Stimulated activated CD4-positive, alpha-beta T cell treated with anti-CD3 and anti-CD28 coated beads, TNF-alpha, amount 100 ng/mL, for 1 hour (primary cell): ENCODE results near the gene MAML2.

ENCODE experiments used
- DNase-seq, 3 donors: peaks; one replicate each; pipeline ENCODE4 v3.0.0-alpha.2; 2020; ENCODE audit warnings: low read depth in 3 of 3, low spot score in 1 of 3

Gene MAML2

DNA sequence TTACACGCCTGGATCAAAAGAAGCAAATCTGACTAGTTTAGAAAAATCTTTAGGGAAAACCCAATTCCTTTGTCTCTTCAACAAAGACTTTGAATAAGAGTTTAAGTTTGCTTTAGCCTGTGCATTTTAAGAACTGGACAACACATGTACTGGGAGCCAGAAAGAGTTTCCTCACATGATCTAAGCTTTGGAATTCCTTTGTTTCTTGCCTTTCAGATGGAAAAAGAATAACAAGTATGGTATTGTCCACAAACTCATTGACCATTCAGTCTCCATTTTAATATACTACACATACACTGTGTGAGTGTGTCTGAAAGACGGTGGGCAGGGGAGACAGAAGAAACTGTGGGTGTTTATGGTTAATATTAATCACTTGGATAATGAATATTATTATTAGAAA lies 205.6 kb downstream of the MAML2 start:
- no peak for DNase-seq

DNA sequence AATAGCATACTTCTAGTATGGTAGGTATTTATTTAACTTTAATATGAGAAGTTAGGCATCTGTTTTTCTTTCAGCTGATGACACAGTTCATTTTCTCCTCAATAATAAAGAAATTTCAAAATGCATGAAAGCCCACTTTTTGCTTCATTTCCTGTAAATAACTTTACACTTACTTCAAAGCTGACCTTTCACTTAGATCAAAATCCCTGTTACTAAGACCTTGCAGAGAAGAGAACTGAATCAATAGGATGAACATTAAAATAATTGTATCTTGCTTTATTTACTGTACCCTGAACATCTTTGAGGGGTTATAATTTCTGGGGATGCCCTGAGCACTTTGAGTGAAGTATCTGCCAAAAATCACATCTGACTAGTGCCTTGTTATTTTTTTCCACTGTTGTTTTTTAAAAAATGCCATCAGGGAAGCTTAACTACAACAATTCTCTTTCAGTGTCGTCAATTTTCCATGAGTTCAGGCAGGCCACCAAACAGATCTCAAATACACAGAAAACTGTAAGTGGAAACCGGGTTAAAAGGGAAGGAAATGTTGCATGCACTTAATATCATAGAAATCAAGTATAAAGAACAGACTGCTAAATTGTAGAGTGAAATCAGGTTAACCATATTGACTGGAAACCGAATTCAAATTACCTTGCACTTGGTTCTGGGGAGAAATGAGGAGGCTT lies 206.2 kb downstream of the MAML2 start:
- DNase-seq, result no peak

DNA sequence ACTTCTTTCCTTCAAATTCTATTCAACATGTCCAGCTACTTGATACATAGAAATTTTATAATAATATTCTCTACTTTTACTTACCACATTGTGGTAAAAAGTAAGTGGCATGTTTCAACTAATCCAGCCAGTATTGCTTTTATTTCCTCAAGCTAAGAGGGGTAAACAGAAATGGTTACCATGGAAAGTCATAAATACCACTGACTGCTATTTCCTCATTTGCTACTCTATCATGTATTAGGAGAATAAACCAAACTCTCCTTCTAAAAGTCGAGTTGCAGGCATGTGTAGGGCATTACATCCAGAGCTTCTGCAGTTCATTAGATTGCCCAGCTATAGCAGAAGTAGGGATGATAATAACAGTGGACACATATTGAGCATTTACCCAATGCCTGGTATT lies 208.4 kb downstream of the MAML2 start:
- DNase-seq, result no peak

DNA sequence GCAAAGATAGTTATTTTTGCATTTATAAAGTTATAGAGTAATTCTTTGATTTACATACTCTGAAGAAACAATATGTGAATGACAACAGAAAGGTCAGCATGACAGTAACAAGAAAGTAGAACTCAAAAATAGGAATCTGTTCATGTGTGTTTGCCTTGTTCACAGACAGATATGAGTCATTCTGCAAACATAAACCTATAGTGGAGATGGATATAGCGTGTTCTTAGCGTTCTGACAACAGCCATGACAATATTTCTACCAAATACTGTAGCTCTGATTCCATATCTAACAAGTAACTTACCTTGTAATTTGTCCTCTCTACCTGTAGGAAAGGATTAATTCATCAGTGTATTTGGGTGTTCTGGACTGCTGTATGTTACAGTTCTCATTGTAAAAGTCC lies 210.6 kb downstream of the MAML2 start:
- DNase-seq, result no peak

DNA sequence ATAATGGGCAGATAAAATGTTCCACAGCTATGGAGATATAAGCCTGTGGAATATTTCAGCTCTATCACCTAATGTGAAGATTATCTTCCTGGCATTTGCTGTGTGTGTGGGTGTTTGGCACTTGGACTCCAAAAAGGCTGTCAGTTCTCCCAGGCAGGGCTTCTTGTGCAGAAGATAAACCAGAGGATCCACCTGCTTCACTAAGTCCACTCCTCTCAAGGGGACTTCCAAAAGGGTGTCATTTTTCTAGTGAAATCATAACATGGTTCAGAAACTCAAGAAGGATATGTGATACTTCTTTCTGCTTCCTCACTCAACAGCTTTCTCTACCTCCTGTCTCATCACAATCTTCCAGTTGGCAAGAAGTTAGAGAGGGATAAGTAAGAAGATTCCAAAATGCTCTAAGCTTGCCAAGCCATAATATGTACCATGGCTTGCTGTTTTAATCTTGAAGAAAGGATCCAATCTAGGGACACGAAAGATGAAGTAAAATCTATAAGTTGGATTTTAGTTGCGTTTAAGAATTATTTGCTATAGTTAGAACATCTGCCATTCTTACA lies 212.9 kb downstream of the MAML2 start:
- no peak for DNase-seq

DNA sequence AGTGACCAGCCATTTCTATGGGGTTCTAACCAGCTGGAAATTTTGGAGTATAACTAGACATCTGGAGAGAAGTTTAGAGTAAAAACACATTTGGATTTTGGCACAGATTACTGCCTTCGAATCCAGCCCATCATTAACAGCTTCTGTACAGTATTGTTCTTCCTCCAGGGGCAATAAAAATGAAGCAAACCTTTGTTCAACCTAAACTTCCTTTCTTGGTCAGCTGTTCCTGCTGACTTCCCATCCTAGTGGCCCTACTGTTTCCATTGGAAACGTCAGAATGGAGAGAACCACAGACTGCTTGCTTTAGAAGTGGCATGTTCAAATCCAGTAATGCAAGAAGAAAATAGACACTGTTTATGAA lies 215.4 kb downstream of the MAML2 start:
- no peak for DNase-seq

DNA sequence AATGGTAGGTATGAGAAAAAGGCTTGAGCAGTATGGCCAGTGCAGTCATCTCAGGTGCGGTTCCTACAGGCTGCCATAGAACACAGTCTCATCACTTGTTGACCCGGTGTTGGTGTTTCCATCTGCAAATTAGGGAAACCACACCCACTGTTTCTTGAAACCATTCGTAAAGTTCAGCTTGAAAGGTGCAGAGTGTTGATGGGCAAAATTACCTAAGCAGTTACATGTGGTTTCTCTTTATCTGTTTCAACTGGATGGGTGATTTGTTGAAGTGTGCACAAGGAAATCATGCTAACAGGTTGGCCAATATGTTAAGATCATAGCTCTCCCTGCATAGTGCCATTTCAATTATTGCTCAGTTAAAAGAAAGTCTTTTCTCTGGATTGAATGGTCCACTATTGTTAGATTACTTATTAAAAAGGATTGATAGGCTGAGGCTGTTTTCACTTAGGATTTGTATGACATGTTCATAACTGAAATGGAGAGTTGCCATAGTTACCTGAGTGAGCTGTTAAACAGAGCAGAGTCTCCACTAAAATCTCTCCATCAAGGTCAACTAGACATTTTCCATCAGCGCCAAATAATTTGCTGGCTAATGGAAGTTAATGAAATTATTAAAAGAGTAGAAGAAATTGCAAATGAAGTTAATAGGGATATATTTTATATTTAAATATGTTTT lies 215.9 kb downstream of the MAML2 start:
- DNase-seq, result no peak

DNA sequence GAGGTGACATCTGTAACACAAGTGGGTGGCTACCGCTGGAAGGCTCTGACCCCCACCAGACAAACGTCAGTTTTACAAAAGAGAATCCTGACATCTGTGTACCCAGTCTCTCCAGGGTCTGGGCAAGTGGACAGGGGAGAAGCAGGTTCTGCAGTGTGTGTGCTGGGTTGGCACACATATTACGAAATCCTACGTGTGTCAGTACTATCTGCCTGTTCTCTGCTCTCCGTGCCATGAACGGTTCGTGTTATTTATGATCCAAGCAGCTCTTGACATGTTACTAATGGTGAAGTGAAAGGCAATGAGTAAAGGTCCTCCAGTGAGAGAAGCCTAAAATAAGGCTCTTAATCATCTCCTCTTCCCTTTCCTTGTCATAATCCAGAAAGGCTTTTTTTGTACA lies 217.6 kb downstream of the MAML2 start:
- DNase-seq, result no peak

DNA sequence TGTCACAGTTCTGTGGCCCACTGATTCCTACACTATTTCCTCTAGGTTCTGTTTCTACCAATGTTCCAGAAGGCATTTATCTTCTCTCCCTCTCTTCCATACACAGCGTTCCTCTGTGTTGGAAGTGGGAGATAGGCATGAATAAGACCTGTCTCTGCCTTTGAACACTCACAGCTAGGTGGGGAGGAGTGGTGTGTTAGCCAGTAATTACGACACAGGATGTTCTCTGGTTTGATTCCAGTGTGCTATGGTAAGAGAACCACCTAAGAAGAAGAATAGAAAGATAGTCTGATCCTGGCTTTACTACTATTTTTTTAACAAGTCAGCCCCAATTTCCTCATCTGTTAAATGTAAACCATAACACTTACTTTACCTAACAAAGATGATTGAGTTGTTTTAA lies 218.8 kb downstream of the MAML2 start:
- DNase-seq, result no peak

DNA sequence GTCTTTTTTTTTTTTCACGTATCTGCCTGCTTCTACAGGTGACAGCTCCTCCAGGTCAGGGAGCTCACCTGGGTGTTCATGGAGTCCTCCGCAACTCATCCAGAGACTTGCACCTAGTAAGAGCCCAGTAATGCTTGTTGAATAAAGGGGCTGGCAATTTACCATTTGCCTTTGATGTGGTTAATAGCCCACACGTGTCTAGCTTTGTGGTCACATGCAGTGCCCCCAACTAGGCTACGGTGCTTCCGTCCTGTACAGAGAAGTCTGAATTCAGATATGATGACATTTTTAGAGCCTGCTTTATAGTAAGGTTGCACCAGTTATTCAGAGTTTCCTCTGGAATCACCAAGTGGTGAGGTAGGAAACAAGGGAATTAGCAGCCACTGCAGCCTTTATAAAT lies 219.7 kb downstream of the MAML2 start:
- no peak for DNase-seq

DNA sequence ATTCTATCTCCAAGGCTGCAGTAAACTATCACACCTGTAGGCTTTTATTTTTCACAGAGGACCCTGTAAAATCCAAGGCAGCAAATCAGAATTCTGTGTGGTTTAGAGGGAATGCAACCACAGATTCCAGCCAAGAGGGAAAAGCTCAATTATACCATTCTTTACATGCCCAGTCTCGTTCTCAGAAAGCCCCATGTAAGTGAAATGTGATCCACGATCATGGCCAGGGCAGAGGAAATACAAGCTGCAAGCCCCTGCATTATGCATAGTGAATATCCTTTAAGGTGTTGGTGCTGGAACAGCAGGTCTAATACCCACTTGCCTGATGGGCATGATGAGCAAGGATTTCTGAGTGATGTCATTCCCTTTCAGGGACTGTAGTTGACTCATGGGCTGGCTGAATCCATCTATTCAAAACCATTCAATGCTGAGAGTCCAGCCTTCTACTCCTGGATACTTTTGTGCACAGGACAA lies 220.4 kb downstream of the MAML2 start:
- no peak for DNase-seq

DNA sequence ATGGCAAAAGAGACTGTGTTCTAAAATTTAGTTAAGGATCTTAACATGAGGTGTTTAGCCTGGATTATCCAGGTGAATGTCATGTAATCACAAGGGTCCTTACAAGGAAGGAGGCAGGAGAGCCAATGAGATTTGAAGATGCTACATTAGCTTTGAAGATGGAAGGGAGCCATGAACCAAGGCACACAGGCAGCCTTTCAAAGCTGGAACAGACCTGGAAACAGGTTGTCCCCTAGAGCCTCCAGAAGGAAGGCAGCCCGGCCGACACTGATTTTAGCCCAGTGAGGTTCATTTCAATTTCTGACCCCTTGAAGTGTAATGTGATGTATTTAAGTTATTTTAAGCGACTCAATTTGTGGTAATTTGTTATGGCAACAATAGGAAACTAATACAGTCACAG lies 223.8 kb downstream of the MAML2 start:
- DNase-seq, result no peak

DNA sequence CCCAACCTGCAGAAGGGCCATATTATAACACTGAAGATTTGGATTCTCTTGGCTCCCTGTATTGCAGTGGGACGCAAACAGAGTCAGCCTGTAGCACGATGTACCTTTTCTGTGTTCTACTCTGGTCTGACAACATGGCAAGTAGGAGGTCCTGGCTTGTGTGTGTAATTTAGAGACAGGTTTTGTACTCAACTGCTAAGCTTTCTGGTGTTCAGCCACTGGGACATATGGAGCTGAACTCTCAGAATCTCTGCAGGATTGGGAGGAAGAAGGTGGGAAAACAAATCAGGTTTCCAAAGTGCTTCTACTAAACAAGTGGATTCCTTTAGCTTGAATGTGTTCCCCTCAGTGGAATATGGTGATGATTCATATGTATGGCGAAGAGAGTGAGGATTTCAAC lies 226.6 kb downstream of the MAML2 start:
- DNase-seq, result no peak

DNA sequence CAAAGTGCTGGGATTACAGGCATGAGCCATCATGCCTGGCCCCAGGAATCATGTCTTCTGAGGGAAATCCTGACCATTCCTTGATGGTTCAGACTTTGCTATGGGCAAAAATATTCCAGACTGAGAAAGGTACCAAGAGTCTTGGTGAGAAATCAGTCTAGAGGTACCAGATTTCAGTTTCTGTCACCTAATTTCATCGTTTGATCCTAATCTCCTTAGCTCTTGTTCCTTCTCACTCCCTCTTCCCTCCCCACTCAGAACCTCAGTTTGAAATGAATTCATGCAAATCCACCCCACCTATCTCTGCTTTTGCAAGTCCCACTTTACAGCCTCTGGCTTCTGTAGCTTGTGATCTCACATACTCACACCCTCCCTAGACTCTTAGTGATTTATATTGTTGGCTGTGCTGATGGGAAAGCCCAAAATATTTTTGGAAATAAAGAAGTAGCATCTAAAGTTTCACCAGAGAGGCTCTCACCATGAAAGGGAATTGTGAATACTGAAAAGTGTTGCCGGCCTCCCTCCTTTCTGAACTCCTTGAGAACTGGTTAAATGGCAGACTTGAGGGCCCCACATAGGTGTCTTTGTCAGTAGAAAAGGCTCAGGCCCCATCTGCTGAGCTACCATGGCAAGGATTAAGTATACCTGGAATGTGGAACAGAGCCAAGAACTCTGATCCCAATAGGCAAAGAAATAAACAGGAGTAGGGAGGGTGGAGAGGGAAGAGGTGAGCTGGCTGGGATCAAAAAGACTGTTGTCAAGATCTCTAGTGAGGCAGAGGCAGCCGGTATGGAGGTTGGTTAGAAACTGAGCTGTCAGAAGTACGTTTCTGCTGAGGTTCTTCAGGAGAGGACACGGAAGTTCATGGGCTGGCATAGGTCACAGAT lies 228.6 kb downstream of the MAML2 start:
- no peak for DNase-seq

DNA sequence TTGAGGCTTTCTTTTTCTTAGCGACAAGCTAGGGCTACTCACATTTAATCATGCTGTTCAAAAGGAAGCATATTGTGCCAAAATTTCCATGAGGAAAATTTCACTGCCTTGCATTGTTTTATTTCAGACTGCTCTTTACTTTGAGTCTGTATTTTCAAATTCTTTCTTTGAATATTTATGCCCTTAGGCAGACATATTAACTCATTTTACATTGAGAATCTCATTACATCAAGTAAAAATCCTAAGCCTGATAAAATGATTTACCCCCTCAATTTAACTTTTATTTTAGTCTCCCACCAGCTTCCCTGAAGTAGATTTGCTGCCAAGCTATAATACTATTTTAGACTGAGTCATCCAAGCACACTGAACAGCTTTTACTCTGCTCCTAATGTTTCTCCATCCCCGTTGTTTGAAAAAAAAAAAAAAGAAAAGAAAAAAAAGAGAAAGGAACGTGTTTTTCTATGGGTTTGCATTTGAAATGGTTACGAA lies 229.8 kb downstream of the MAML2 start:
- no peak for DNase-seq

DNA sequence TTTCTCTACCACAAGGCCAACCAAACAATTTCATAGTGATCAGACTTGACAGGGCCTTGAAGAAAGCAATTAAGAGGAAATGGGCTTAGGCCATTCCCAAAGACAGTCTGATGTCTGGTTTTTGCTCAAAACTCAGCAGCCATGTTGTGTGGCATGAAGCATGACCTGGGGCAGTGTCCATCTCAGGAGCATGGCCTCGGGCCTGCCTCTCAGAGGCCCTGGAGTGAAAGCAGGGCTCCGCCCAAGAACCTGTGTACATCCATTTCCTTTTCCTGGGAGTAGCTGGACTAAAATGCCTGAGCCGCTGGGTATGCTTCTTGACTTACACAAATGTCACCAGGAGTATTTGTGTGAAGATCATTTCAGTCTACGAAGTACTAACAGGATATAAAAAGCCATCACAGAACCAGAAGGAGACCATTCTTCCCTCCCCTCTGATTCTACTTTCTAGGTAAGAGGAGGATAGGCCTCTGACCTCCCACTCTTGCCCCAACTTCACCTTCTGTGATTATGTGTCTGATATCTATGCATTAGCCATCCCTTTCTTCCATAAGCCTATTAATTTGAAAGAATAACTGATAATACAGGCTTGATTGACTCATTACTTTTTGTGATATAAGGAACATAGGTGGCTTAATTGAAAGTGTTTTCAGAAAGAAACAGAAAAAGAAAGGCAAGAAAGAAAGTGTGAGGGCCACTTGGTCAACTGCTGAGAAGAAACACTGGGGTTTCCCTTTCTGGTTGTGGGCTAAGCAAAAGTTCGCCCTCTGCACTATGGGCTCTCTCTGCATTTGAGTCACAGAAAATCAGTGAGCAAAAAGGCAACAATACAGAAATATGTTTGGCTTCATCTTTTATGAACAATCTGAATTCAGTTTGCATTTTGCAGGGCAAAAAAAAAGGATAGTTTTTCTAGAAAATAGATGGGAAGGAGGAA lies 230.5 kb downstream of the MAML2 start:
- no peak for DNase-seq

DNA sequence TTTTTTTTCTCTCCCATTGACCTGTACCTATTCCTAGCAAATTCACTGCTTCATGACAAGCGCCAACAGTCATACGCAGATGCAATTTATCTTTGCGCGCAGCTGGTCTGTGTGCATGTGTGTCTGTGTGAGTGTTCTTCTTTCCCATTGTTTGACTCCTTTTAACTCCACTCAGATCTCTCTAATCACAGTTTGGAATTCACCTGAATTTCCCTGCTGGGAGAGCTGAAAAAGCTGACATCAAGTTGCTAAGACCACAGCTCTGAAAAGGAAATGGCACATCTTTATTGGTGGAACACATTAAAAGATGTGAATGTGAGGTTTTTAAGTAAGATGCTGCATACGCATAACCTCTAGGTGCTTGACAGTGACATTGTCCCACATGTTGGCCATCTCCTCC lies 231.7 kb downstream of the MAML2 start:
- DNase-seq, result no peak

DNA sequence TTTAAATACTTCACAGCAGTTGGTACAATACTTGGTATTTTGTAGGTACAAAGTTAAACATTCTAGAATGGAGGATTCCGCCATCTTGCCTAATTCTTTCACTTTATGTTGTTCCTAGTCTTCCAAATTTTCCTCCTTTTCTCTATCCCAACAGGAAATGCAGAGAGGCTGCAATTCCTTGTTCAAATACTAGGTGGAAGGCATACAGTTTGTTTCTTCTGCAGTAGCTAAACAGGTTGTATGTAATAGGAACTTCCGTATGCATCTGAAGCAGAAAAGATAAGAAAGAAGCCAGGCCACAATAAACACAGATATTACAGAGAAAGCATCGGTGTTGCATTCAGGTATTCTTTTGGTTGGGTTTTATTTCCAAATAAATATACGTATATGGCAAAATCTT lies 232.7 kb downstream of the MAML2 start:
- no peak for DNase-seq

DNA sequence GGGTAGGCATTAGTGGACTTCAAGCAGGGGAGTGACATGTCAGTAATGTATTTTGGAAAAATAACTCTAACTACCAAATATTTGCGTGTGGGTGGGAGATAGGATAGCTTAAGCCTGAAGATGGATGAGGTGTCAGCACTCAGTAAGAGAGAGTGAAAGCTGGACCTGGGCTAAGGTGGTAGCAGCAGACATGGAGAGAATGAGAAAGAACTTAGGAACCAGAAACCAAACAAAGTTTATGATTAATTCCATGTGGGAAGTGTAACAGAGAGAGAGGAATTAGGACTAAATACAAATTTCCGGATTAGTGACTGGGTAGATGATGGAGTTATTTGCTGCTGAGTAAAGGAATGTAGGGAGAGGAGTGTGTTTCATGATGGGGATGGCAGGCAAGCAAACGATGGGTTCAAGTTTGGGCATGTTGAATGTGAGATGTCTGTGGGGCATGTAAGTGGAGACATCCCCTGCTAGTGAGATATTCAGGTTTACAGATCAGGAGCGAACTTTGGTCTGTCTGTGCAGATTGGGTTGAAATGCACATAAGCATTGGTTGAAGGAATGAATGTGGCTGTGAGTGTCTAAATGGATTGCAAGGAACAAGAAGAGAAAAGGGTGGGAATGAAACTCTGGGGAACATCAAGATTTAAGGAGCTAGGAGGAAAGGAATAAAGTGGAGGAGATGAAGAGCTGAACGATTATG lies 233.5 kb downstream of the MAML2 start:
- no peak for DNase-seq
